Measurements from ENCODE around the gene RPS25.
"Not testable (repeated sequence)": the region's sequence is repeated elsewhere in the genome, so short reads cannot be mapped to it uniquely, and the experiment has no call there.

DNA sequence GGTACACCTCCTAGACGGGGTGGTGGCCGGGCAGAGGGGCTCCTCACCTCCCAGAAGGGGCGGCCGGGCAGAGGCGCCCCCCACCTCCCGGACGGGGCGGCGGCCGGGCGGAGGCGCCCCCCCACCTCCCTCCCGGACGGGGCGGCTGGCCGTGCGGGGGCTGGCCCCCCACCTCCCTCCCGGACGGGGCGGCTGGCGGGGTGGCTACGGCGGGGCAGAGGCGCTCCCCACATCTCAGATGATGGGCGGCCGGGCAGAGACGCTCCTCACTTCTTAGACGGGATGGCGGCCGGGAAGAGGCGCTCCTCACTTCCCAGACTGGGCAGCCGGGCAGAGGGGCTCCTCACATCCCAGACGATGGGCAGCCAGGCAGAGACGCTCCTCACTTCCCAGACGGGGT lies 41.0 kb upstream of the RPS25 start:
- TF ChIP-seq, protein P1, sequence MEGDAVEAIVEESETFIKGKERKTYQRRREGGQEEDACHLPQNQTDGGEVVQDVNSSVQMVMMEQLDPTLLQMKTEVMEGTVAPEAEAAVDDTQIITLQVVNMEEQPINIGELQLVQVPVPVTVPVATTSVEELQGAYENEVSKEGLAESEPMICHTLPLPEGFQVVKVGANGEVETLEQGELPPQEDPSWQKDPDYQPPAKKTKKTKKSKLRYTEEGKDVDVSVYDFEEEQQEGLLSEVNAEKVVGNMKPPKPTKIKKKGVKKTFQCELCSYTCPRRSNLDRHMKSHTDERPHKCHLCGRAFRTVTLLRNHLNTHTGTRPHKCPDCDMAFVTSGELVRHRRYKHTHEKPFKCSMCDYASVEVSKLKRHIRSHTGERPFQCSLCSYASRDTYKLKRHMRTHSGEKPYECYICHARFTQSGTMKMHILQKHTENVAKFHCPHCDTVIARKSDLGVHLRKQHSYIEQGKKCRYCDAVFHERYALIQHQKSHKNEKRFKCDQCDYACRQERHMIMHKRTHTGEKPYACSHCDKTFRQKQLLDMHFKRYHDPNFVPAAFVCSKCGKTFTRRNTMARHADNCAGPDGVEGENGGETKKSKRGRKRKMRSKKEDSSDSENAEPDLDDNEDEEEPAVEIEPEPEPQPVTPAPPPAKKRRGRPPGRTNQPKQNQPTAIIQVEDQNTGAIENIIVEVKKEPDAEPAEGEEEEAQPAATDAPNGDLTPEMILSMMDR (IDR thresholded peaks at IDR 0.05; ENCODE audit: poor library complexity, severe bottlenecking) = not testable (repeated sequence)
- not testable (repeated sequence) for TF ChIP-seq EZH2 (IDR thresholded peaks at IDR 0.05; ENCODE audit: borderline replicate concordance, insufficient read depth, low read length, poor library complexity, severe bottlenecking); RAD21 (conservative IDR thresholded peaks at IDR 0.05); SMC3 (conservative IDR thresholded peaks at IDR 0.05; ENCODE audit: poor library complexity); EP300 (conservative IDR thresholded peaks at IDR 0.05; ENCODE audit: poor library complexity, severe bottlenecking); POLR2AphosphoS5 (IDR thresholded peaks at IDR 0.05); TAF1 (IDR thresholded peaks at IDR 0.05; ENCODE audit: low read depth)
- TF ChIP-seq, protein P2, sequence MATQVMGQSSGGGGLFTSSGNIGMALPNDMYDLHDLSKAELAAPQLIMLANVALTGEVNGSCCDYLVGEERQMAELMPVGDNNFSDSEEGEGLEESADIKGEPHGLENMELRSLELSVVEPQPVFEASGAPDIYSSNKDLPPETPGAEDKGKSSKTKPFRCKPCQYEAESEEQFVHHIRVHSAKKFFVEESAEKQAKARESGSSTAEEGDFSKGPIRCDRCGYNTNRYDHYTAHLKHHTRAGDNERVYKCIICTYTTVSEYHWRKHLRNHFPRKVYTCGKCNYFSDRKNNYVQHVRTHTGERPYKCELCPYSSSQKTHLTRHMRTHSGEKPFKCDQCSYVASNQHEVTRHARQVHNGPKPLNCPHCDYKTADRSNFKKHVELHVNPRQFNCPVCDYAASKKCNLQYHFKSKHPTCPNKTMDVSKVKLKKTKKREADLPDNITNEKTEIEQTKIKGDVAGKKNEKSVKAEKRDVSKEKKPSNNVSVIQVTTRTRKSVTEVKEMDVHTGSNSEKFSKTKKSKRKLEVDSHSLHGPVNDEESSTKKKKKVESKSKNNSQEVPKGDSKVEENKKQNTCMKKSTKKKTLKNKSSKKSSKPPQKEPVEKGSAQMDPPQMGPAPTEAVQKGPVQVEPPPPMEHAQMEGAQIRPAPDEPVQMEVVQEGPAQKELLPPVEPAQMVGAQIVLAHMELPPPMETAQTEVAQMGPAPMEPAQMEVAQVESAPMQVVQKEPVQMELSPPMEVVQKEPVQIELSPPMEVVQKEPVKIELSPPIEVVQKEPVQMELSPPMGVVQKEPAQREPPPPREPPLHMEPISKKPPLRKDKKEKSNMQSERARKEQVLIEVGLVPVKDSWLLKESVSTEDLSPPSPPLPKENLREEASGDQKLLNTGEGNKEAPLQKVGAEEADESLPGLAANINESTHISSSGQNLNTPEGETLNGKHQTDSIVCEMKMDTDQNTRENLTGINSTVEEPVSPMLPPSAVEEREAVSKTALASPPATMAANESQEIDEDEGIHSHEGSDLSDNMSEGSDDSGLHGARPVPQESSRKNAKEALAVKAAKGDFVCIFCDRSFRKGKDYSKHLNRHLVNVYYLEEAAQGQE (IDR thresholded peaks at IDR 0.05; ENCODE audit: borderline replicate concordance) = not testable (repeated sequence)

All from neural cell (in vitro differentiated cells).